Astrocyte (in vitro differentiated cells and primary cell): ENCODE measurements around the gene EPB41. TPM values are rescaled to one million over a fixed set of nuclear protein-coding genes. Genes with fewer than 3 reads are reported as not detected.

Experiments used
- DNase-seq: peaks from one replicate; pipeline ENCODE4 v3.0.0-alpha.2; 2010; ENCODE audit warnings: low read depth
- FAIRE-seq: peaks from 2 replicates; lab custom pipeline; 2011; peaks lifted over from hg19 to GRCh38; lab: Jason Lieb, UNC
- H2AFZ ChIP-seq: 2 replicates; pipeline ENCODE4 v1.6.0; 2012; ENCODE audit warnings: low read depth, low read length, inconsistent platforms
- H3K27ac ChIP-seq: 2 replicates; pipeline ENCODE4 v1.5.1; 2011; ENCODE audit warnings: low read depth, low read length, inconsistent platforms
- H3K27me3 ChIP-seq: 2 replicates; pipeline ENCODE4 v1.6.0; 2011; ENCODE audit warnings: low read length, inconsistent platforms; ENCODE audit not compliant: insufficient read depth
- H3K36me3 ChIP-seq: 2 replicates; pipeline ENCODE4 v1.5.1; 2011; ENCODE audit warnings: low read length, inconsistent platforms; ENCODE audit not compliant: insufficient read depth
- H3K4me1 ChIP-seq: 2 replicates; pipeline ENCODE4 v1.5.1; 2011; ENCODE audit warnings: low read length, inconsistent platforms; ENCODE audit not compliant: insufficient read depth
- H3K4me2 ChIP-seq: 2 replicates; pipeline ENCODE4 v1.6.0; 2012; ENCODE audit warnings: low read length, inconsistent platforms
- H3K4me3 ChIP-seq: 2 replicates; pipeline ENCODE4 v1.5.1; 2011; ENCODE audit warnings: low read depth, mild to moderate bottlenecking, low read length, inconsistent platforms; ENCODE audit not compliant: insufficient read depth
- H3K79me2 ChIP-seq: 2 replicates; pipeline ENCODE4 v1.6.0; 2012; ENCODE audit warnings: mild to moderate bottlenecking, low read length, inconsistent platforms; ENCODE audit not compliant: insufficient read depth
- H3K9ac ChIP-seq: 2 replicates; pipeline ENCODE4 v1.6.0; 2012; ENCODE audit warnings: mild to moderate bottlenecking, low read length, inconsistent platforms
- H3K9me3 ChIP-seq: 2 replicates; pipeline ENCODE4 v1.5.1; 2012; ENCODE audit warnings: low read depth, mild to moderate bottlenecking, low read length, inconsistent platforms; ENCODE audit not compliant: insufficient read depth
- H4K20me1 ChIP-seq: 2 replicates; pipeline ENCODE4 v1.6.0; 2012; ENCODE audit warnings: low read length, inconsistent platforms; ENCODE audit not compliant: insufficient read depth
- H3K27ac Mint-ChIP-seq: one replicate; pipeline ENCODE4 v1.8.0; 2021; ENCODE audit warnings: mild to moderate bottlenecking, mixed read lengths; ENCODE audit not compliant: unreplicated experiment
- H3K27me3 Mint-ChIP-seq: one replicate; pipeline ENCODE4 v1.8.0; 2021; ENCODE audit warnings: low read depth, mixed read lengths; ENCODE audit not compliant: unreplicated experiment
- H3K36me3 Mint-ChIP-seq: one replicate; pipeline ENCODE4 v1.8.0; 2021; ENCODE audit warnings: low read depth, mixed read lengths; ENCODE audit not compliant: unreplicated experiment
- H3K4me1 Mint-ChIP-seq: one replicate; pipeline ENCODE4 v1.8.0; 2021; ENCODE audit warnings: low read depth, mixed read lengths; ENCODE audit not compliant: unreplicated experiment
- H3K4me3 Mint-ChIP-seq: one replicate; pipeline ENCODE4 v1.8.0; 2021; ENCODE audit warnings: mild to moderate bottlenecking, moderate library complexity, mixed read lengths; ENCODE audit not compliant: unreplicated experiment
- H3K9me3 Mint-ChIP-seq: one replicate; pipeline ENCODE4 v1.8.0; 2021; ENCODE audit warnings: mild to moderate bottlenecking, mixed read lengths; ENCODE audit not compliant: unreplicated experiment
- EZH2 ChIP-seq: IDR thresholded peaks from 2 replicates; pipeline ENCODE4 v1.6.1; 2012; ENCODE audit warnings: mild to moderate bottlenecking, low read length, inconsistent platforms; ENCODE audit not compliant: insufficient read depth
- total RNA-seq: library from RNA; stranded (reverse); gene quantifications from 2 replicates; pipeline ENCODE4 v1.2.1, GENCODE V29; 2021
- TF ChIP-seq, protein P1 (sequence below): IDR thresholded peaks from 2 replicates; pipeline ENCODE4 v1.5.1; 2011; ENCODE audit warnings: low read depth, mild to moderate bottlenecking, inconsistent platforms, low read length, moderate library complexity; ENCODE audit not compliant: insufficient read depth

Gene EPB41
- total RNA-seq, 1 donor from 2014 or later, result 13.9 TPM

DNA sequence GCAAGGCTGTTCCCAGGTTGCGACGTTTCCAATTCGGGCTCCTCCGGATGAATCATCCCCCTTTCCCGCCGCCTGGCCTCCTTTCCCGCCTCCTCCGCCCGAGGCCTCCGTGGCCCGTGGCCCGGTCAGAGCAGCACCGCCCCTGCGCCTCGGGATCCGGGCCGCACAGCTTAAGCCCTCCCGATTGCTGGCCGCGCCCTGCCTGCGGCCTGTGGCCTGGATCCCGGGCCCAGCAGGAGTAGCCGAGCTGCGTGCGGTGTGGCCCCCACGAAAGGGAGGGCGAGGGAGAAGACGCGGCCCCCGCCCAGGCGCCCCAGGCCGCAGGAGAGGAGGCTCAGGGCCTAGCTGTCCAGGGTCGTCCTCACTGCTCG, 208.3 kb downstream of the EPB41 start:
- H3K4me2 ChIP-seq, result peak overlapping the region; percentile 98
- H3K9me3 ChIP-seq, result no peaks in the 10 kb centered on the region
- peaks cover 14% of the 10 kb centered on the region for H4K20me1 ChIP-seq
- H3K36me3 ChIP-seq, result no peaks in the 10 kb centered on the region
- peaks cover 4% of the 10 kb centered on the region for H3K27me3 Mint-ChIP-seq
- no peaks in the 10 kb centered on the region for H3K27me3 ChIP-seq
- peaks cover 22% of the 10 kb centered on the region for H3K4me1 ChIP-seq
- no peak overlapping the region for H3K27ac Mint-ChIP-seq
- peak overlapping the region; percentile 57 for H3K4me3 ChIP-seq
- H3K27ac ChIP-seq, result peak overlapping the region; percentile 66
- TF ChIP-seq EZH2, result no peak
- TF ChIP-seq, protein P1, sequence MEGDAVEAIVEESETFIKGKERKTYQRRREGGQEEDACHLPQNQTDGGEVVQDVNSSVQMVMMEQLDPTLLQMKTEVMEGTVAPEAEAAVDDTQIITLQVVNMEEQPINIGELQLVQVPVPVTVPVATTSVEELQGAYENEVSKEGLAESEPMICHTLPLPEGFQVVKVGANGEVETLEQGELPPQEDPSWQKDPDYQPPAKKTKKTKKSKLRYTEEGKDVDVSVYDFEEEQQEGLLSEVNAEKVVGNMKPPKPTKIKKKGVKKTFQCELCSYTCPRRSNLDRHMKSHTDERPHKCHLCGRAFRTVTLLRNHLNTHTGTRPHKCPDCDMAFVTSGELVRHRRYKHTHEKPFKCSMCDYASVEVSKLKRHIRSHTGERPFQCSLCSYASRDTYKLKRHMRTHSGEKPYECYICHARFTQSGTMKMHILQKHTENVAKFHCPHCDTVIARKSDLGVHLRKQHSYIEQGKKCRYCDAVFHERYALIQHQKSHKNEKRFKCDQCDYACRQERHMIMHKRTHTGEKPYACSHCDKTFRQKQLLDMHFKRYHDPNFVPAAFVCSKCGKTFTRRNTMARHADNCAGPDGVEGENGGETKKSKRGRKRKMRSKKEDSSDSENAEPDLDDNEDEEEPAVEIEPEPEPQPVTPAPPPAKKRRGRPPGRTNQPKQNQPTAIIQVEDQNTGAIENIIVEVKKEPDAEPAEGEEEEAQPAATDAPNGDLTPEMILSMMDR, result no peak
- peak; percentile 62 for DNase-seq
- peak overlapping the region; percentile 93 for H3K9ac ChIP-seq
- H3K36me3 Mint-ChIP-seq, result peaks cover 2% of the 10 kb centered on the region
- no peaks in the 10 kb centered on the region for H3K79me2 ChIP-seq
- H3K4me1 Mint-ChIP-seq, result no peaks in the 10 kb centered on the region
- peak overlapping the region; percentile 84 for H2AFZ ChIP-seq
- H3K9me3 Mint-ChIP-seq, result no peaks in the 10 kb centered on the region
- H3K4me3 Mint-ChIP-seq, result peak overlapping the region; percentile 73
- no peak for FAIRE-seq

DNA sequence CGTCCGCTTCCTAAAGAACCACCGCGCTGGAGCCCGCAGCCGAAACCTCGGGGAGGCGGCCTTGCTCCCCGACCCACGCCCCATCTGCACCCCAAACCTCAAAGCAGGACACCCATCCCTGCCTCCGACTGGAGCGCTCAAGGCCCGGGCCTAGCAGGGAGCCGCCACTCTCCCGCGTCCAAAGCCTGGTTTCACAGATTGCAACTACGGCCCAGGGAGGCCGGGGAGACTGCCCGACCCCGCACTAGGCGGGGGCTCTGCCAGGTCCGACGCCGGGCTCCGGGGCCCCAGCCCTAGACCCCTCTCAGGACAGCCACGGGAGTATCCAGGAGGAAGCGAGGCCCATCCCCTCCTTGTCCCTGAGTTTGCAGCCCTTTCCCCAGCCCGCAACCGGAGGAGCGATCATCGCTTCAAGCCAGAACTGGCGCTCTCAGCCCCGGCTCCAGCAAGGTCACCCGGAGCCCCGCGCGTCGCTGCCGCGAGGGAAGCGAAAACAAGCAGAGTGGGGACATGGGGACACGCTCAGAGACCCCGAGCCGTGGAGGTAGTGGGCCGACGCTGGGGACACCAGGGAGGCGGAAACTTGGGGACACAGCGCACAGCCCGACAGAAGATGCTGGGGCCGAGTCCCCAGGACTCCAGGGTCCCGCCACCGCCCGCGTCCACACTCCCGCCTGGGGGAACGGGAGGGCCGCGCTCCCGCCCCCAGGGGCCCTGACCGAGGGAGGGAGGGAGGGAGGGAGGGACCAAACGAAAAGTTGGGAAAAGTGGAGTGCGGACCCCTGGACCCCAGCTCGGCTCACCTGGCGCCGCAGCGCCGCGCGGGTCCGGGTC, 208.9 kb downstream of the EPB41 start:
- H3K9ac ChIP-seq, result peak overlapping the region; percentile 93
- Mint-ChIP-seq H3K36me3 (peaks cover under 1% of the 10 kb centered on the region), H3K4me1 (no peaks in the 10 kb centered on the region), H3K27ac (no peak overlapping the region), H3K27me3 (peaks cover 4% of the 10 kb centered on the region), H3K9me3 (no peaks in the 10 kb centered on the region), H3K4me3 (peak overlapping the region; percentile 73)
- peaks cover 22% of the 10 kb centered on the region for H3K4me1 ChIP-seq
- no peaks in the 10 kb centered on the region for H3K9me3 ChIP-seq
- H3K4me2 ChIP-seq, result peak overlapping the region; percentile 98
- H3K27me3 ChIP-seq, result no peaks in the 10 kb centered on the region
- DNase-seq, result peak; percentile 32
- FAIRE-seq, result no peak
- H3K79me2 ChIP-seq, result no peaks in the 10 kb centered on the region
- H2AFZ ChIP-seq, result peak overlapping the region; percentile 84
- H3K4me3 ChIP-seq, result peak overlapping the region; percentile 57
- TF ChIP-seq EZH2, result no peak
- TF ChIP-seq, protein P1, result no peak
- peaks cover 14% of the 10 kb centered on the region for H4K20me1 ChIP-seq
- H3K36me3 ChIP-seq, result no peaks in the 10 kb centered on the region
- peak overlapping the region; percentile 66 for H3K27ac ChIP-seq

DNA sequence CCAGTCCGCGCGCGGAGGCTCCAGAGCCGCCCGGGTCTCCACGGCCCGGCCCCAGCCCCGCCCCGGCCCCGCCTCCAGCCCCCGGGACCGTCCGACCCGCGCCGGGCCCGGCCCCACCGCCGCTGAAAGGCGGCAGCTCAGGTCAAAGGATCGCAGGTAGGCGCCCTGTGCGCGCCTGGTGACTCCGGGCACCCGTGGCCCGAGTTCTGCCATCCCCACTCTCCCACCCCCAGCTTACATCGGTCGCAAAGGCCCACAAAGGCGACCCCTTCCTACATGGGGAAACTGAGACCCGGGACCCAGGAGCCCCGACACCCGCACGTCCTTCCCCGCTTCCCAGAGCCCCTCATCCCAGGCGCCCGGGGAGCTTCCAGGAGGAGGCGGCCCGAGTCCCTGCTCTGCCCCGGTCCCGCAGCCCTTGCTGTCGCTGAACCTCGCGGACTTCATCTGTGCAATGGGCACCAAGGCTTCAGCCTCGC, 209.6 kb downstream of the EPB41 start, which contains the start of gene TMEM200B:
TMEM200B (minus strand) TSS at position 17 of the 479 bp plus-strand sequence. CDS start 2,075 bp downstream, outside the sequence.
- Histone ChIP-seq H4K20me1 (peaks cover 14% of the 10 kb centered on the region), H3K4me1 (peaks cover 22% of the 10 kb centered on the region), H3K79me2 (no peaks in the 10 kb centered on the region), H3K4me2 (peak within 1 kb of the TSS; percentile 98), H2AFZ (peak within 1 kb of the TSS; percentile 93), H3K27ac (peak within 1 kb of the TSS; percentile 87), H3K9me3 (no peaks in the 10 kb centered on the region), H3K4me3 (peak within 1 kb of the TSS; percentile 71), H3K27me3 (peaks cover 4% of the 10 kb centered on the region), H3K9ac (peak within 1 kb of the TSS; percentile 93), H3K36me3 (no peaks in the 10 kb centered on the region)
- TF ChIP-seq, protein P1, result no peak
- peak; percentile 8 for TF ChIP-seq EZH2
- peak within 1 kb of the TSS; percentile 73 for H3K4me3 Mint-ChIP-seq
- H3K36me3 Mint-ChIP-seq, result no peaks in the 10 kb centered on the region
- H3K9me3 Mint-ChIP-seq, result no peaks in the 10 kb centered on the region
- DNase-seq, result no peak
- H3K27ac Mint-ChIP-seq, result no peak within 1 kb of the TSS
- no peak for FAIRE-seq
- no peaks in the 10 kb centered on the region for H3K4me1 Mint-ChIP-seq
- H3K27me3 Mint-ChIP-seq, result peaks cover 4% of the 10 kb centered on the region
